GM03348 (cell line): ENCODE results near the gene CTSW.
A peak's percentile ranks its signal among the peaks of the same experiment; 100 is the strongest.
"Not testable (repeated sequence)": the region's sequence is repeated elsewhere in the genome, so short reads cannot be mapped to it uniquely, and the experiment has no call there.

ENCODE experiments used
- DNase-seq: peaks from one replicate; pipeline ENCODE4 v3.0.0; 2012; ENCODE audit warnings: low spot score

CTSW gene, protein sequence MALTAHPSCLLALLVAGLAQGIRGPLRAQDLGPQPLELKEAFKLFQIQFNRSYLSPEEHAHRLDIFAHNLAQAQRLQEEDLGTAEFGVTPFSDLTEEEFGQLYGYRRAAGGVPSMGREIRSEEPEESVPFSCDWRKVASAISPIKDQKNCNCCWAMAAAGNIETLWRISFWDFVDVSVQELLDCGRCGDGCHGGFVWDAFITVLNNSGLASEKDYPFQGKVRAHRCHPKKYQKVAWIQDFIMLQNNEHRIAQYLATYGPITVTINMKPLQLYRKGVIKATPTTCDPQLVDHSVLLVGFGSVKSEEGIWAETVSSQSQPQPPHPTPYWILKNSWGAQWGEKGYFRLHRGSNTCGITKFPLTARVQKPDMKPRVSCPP

DNA sequence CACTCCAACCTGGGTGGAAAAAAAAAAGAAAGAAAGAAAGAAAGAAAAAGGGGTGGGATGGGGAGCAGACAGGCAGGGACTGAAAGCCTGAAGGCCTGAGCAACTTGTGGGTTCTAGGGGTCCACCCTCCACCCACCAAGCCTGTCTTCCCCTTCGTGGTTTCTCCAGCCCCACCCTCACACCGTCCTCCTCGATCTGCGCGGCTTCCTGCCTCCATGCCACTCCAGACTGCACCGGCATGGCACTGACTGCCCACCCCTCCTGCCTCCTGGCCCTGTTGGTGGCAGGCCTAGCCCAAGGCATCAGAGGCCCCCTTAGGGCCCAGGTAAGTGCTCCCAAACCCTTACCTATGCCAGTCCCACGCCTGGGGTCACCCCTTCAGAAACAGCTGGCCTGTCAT, at the start of gene CTSW:
Gene CTSW (plus strand): TSS at position 221 of the 400 bp plus-strand sequence. CDS start 18 bp downstream, at position 239.
- DNase-seq = no peak

DNA sequence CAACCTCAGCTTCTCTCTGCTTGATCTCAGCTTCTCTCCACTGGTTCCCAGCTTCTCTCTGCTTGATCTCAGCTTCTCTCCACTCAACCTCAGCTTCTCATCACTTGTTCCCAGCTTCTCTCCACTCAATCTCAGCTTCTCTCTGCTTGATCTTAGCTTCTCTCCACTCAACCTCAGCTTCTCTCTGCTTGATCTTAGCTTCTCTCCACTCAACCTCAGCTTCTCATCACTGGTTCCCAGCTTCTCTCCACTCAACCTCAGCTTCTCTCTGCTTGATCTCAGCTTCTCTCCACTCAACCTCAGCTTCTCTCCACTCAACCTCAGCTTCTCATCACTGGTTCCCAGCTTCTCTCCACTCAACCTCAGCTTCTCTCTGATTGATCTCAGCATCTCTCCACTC, 47.4 kb upstream of the CTSW start:
- not testable (repeated sequence) for DNase-seq

DNA sequence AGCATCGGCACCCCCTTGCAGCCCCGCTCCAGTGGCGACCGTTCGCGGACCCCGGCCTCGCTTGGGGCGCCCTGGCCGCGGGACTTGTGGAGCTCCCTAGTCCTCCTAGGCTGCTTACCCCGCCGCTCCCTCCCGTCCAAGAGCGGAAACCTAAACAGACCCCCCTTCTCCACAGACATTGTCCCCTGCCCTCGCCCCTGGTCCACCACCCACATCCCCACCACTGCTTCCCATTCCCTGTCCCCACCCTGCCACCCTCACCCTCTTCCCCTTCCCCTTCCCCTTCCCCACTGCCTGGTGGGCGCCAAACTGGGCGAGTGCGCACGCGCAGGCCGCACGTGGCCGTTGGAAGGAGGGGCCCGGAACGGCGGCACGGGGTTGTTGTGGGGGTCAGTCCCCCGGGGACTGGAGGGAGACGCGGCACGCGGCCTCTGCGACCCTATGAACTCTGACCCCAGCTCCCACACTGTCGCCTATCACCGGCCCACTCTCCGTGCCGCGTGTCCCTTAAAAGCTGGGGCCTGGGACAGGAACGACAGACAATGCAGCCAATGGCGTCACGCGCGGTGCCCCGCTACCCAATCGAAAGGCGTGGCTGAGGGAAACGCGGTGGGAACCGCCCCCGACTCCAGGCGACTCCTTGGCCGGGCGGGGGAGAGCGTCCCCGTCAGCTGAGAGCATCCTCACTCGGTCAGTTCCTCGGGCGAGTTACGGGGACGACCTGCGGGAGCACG, 46.2 kb upstream of the CTSW start, which contains the start of gene SNX32:
Gene SNX32 (plus strand): TSS at position 667 of the 734 bp plus-strand sequence. CDS start 103 bp downstream, outside the sequence.
- peak; percentile 99 for DNase-seq

DNA sequence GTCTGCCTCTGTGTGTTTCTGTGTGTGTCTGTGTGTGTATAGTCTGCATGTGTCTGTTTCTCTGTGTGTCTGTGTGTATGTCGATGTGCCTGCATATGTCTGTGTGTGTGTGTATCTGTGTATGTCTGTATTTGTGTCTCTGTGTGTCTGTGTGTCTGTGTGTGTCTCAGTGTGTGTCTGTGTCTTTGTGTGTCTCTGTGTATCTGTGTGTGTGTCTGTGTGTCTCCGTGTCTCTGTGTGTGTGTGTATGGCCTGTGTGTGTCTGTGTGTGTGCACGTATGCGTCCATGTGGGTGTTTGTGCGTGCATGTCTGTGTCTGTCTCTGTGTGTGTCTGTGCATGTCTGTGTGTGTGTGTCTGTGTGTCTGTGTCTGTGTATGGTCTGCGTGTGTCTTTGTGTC, 45.4 kb upstream of the CTSW start:
- no peak for DNase-seq

DNA sequence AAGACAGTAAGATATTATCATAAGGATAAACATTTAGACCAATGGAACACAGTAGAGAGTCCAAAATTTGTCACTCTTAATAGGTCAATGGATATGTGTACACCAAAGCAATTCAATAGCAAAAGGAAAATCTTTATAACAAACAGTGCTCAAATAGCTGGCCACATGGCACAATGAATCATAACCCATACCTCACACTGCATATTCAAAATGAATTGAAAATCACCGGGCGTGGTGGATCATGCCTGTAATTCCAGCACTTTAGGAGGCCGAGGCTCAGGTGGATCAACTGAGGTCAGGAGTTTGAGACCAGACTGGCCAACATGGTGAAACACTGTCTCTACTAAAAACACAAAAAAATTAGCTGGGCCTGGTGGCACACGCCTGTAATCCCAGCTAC, 37.5 kb upstream of the CTSW start:
- no peak for DNase-seq

DNA sequence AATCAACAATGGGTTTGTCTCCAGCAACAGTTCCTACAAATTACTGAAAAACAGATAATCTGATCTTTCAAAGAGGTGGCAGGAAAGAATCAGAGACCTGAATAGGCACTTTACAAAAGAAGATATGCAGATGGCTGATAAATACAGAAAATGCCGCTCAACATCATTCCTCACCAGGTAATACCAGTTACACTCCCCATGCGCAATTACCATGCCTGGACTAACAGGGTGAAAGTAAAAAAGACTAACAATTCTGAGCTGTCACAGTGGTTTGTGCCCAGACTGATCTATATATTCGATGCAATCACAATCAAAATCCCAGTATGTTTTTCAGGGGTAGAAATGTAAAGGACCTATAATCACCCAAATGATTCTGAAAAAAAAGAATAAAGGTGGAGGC, 35.8 kb upstream of the CTSW start:
- DNase-seq = no peak

DNA sequence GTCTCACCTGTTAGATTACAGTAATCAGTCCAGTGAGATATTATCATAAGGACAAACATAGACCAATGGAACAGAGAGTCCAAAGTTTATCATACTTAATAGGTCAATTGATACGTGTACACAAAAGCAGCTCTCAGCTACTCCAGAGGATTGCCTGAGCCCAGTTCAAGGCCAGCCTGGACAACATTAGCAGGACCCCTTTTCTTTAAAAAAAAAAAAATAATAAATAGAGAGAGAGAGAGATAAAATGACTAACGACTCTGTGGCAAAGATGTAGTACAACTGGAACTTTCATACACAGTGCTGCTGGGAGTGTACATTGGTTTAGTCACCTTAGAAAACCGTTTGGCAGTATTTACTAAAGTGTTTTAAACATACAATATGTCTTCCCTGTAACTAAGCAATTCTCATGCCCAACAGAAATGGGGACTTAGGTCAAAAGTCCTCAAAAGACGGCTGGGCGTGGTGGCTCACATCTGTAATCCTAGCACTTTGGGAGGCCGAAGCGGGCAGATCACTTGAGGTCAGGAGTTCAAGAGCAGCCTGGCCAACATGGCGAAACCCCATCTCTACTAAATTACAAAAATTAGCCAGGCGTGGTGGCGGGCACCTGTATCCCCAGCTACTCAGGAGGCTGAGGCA, 35.3 kb upstream of the CTSW start:
- DNase-seq = no peak

DNA sequence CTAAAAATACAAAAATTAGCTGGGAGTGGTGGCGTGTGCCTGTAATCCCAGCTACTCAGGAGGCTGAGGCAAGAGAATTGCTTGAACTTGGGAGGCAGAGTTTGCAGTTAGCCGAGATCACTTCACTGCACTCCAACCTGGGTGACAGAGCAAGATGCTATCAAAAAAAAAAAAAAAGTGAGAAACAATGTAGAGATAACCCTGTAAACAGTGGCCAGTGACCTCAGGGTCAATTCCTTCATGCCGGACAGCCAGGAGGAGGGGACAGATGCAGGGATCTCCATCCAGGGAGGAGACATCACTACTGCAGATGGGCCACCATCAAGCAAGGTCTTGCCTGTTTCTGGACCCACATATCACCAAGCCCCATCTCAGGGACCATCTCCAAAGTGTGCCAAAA, 31.9 kb upstream of the CTSW start:
- DNase-seq = no peak

DNA sequence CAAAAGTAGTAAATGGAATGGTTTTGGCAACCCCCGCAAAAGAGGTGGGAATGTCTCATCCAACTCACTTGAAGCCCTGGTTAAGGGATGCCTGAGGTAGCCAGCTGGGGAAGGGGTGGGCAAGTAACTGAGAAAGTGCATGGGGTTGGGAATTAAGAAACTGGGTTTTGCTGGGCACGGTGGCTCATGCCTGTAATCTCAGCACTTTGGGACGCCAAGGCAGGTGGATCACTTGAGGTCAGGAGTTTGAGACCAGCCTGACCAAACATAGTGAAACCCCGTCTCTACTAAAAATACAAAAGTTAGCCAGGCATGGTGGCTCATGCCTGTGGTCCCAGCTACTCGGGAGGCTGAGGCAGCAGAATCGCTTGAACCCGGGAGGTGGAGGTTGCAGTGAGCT, 30.9 kb upstream of the CTSW start:
- not testable (repeated sequence) for DNase-seq

DNA sequence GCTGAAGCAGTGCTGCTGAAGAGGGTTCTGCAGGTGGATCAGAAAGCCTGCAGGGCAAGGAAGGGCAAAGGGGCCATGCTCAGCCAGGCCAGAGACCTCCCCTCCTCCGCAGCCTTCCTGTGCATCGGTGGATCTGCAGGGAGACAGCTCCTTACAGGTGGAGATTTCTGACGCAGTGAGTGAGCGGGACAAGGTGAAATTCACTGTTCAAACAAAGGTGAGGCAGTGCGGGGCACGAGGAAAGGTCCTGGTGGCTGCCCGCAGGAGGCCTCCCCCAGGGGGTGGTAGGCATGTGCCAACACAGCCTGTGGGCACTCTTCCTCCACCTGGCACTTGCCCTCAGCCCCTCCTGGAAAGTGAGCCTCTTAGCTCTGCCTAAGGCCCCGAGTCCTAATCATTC, 30.3 kb upstream of the CTSW start:
- no peak for DNase-seq

DNA sequence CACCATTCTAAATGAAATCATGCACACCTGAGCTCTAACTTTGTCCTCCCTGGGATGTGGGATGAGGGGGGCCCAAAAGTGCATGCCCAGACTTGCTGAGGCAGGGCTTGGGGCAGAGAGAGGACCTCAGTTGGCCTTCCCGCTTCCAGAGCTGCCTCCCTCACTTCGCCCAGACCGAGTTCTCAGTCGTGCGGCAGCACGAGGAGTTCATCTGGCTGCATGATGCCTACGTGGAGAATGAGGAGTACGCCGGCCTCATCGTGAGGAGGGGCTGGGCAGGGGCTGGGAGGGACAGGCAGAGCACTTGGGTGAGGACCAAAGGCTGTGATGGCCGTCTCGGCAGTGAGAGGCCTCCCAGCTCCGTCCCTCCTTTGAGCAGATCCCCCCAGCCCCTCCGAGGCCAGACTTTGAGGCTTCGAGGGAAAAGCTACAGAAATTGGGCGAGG, 29.8 kb upstream of the CTSW start:
- DNase-seq = no peak

DNA sequence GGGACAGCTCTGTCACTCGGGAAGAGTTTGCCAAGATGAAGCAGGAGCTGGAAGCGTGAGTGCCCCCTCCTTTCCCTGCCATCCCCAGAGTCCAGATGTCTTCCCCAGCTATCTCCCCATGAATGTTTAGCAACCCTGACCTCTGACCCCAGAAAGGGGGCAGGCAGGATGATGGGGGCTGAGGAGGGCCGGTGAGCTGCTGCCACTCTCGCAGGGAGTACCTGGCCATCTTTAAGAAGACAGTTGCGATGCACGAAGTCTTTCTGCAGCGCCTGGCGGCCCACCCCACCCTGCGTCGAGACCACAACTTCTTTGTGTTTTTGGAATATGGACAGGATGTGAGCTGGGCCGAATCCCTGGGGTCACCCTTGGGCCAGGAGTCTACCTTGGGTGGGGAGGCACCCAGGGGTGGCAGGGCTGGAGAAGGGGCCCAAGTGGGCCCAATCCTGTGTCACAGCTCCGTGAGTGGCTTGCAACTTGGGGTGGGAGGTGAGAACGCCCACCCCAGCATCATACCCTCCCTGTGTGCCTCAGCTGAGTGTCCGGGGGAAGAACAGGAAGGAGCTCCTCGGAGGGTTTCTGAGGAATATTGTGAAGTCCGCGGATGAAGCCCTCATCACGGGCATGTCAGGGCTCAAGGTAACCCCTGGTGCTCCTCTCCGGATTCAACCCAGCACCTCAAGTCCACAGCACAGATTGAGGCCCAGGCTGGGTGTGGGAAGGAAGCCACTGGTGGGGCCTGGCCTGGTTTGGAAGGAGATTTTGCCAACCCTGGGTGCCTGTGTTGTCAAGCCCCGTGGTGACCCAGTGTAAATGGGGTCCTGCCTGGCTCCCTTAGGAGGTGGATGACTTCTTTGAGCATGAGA, 29.2 kb upstream of the CTSW start:
- no peak for DNase-seq

DNA sequence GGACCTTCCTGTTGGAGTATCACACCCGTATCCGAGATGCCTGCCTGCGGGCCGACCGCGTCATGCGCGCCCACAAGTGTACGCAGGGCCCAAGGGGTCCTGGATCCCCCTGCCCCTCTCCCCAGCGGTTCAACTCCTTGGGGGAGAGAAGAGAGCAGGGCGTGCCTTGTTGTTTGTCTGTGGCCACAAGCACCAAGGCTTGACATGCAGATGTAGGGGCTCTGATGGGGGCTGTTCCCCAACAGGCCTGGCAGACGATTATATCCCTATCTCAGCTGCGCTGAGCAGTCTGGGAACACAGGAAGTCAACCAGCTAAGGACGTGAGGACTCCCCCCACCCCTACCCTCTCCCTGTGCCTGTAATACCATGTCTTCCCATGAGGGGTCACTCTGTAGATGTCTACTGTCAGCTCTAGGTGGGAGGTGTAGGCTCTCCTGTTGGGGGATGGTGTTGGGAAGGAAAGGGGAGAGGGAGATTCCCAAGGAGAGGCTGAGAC, 28.5 kb upstream of the CTSW start:
- DNase-seq = no peak

DNA sequence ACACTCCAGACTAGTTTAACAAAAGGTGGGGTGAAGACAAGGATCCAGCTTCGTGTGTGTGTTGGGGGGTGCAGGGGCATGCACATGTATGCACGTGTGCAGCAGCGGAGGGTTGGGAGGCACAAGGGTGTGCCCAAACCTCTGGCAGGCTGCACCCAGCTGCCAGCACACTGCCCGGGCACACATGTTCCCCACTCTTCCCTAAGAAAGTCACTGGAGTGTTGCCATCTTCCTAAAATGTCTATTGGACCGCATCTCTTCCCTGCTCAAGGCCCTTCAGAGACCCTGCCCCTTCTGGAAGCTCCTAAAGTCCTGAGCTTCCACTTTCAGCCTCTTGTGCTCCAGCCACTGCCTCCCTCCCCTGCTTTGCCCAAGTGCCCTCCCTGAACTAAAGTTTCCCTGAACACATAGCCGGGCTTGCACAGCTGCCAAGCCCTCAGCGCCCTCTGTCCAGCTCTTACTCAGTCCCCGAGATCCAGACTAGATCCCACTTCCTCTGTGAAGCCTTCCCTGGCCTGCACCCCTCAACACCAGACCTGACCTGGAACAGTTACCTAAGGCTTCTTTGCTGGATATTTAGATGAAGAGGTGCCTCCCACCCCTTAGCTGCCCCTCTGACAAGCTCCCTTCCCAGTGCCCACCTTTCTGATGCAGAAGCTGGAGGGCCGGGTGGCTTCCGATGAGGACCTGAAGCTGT, 27.7 kb upstream of the CTSW start:
- no peak for DNase-seq

DNA sequence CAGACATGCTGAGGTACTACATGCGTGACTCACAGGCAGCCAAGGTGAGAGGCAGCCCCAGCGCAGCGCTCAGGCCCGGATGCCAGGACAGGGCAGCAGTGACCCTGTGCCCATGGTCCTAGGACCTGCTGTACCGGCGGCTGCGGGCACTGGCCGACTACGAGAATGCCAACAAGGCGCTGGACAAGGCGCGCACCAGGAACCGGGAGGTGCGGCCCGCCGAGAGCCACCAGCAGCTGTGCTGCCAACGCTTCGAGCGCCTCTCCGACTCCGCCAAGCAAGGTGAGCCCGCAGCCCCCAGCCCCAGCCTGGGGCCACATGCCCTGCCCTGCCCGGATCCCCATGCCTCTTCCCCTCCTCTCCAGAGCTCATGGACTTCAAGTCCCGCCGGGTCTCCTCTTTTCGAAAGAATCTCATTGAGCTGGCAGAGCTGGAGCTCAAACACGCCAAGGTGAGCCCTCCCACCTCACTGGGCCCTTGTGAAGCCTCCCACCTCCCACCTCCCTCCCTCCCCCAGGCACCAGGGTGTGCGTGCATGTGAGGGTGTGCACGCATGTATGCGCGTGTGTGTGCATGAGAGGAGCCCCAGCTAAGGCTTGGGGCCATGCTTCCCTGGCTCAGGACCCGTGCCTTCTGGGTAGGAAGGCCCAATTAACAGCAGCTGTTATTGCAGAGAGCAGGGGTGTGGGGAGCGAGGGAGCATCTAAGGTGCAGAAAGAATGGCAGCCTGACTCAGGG, 27.0 kb upstream of the CTSW start:
- no peak for DNase-seq

DNA sequence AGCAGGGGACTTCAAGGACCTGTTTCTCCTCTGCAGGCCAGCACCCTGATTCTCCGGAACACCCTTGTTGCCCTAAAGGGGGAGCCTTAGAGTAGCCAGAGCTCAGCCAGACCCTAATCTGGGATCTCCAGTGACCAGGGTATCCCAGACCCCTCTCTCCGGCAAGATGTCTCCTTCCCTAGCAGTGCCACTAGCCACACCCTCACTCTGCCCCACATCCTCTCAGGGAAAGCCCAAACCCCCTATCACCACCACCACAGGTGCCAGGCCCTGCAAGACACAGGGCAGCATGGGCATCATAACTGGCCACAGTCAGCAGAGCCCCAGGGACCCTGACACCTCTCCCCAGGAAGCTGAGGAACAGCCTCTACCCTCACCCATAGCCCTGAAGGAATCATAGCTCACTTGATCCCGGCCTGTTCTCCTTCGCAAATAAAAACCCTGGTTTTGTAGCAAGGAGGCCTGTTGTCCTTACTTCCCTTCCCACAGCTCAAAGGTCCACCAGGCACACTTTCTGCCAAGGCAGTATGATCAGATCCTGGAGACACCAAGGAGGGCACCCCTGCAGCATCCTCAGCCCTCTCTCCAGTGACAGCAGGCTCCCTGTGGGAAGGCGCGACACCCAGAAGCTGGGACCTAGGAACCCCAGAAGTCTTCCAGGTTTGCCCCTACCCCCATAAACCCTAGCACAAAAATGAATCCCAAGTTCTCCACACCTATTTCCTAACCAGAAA, 26.2 kb upstream of the CTSW start:
- peak; percentile 7 for DNase-seq

DNA sequence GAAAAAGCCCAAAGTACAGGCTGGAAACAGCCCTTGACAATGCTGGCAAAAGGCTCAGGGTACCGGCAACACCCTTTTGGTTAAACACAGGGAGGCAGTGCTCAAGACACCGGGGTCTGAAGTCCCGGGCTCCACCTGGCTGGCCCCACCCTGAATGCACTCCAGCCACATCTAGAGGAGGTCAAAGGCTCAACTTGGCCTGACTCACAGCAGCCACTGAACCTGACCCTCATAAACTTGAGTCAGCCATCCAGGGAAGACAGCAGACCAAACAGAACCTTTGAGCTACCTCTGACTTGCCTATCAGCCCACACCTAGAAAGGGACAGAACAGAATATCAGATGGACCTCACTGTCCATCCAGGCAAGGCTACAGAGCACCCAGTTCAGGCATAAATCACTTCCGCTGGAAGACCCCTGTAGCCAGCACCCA, 25.5 kb upstream of the CTSW start:
- DNase-seq = no peak

DNA sequence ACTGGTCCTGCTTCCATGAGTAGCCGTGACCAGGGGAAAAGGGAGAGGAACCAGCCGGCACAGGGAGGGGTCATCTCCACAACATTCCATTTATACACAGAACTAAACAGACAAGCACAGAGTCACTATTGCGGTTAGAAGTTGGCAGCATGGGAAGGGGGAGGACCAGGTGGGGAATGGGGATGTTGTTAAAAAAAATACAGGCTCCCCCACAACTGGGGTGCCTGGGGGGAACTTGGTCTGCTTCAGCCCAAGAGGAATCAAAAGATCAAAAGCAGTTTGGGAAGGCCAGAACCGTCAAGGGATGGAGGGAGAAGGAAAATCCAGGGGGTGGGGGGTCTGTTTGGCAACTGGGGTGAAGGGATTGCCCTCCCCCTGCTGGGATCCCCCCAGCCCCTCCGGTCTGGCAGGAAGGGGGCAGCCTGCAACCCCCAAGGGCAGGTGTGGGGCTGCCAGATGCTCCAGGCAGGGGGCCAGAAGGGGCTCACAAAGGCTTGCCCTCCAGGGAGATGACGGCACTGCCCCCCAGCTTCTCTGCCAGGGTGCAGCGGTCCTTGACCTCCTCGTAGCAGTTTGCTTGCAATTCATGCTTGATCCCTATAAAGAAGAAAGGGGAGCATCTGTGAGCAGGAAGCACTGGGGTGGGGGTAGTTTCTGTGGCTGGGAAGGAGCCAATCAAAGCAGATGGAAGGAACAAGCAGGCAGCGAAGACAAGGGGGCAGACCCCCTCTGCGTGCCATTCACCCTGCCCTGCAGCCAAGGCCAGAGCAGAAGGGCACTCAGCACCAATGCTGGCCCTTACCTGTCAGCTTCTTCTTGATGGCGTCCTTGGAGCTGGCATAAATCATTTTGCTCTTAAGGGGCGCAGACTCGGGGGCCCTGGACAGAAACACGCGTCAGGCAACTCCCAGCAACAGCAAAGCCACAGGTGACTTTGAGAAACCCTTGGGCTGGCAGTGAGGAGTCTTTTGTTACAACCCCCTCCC, 24.5 kb upstream of the CTSW start:
- DNase-seq = peak; percentile 1
